ENCODE results near the gene MPPED1.
A peak's percentile ranks its signal among the peaks of the same experiment; 100 is the strongest.

The MPPED1 gene

DNA sequence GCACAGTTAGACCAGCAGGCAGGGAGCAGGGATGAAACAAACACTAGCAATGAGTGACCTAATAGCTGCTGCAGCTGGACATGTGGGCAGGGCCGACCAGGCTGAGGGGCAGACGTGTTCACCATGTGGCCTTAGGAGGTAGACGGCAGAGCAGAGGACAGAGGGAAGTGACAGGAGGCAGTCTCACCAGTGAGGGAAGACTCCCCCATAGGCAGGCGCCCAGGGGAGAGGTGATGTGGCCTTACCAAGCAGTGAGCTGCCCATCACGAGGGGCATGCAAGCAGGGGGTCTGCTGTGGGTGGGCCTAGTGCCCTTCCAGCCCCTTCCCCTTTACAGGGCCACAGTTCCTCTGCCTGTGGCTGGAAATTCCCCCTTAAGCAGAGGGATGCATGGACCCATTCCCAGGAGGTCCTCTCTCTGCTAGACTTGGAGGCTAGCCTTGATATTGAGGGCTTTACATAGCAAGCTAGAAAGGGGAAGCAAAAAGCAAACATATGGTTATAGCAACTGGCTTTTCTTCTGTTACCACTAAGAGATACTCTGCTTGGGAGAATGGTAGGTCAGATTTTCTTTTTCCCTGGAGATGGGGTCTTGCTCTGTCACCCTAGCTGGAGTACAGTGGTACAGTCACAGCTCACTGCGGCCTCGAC lies 67.6 kb downstream of the MPPED1 start:
- DNase-seq: no peak

DNA sequence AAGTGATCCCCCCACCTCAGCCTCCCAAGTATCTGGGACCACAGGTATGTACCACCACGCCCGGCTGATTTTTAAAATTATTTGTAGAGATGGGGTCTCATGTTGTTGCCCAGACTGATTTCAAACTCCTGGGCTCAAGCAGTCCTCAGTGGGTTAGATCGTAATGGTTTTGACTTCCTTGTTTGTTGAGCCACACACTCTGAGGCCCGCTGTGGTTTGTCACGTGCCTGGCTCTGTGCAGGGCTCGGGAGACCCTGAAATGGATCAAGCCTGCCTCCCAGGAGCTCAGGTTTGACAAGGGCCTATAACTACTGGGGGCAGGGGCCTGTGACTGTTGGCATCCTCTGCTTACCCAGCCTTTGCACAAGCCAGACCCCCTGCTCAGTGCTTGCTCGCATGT lies 68.1 kb downstream of the MPPED1 start:
- DNase-seq: peak; percentile 3

DNA sequence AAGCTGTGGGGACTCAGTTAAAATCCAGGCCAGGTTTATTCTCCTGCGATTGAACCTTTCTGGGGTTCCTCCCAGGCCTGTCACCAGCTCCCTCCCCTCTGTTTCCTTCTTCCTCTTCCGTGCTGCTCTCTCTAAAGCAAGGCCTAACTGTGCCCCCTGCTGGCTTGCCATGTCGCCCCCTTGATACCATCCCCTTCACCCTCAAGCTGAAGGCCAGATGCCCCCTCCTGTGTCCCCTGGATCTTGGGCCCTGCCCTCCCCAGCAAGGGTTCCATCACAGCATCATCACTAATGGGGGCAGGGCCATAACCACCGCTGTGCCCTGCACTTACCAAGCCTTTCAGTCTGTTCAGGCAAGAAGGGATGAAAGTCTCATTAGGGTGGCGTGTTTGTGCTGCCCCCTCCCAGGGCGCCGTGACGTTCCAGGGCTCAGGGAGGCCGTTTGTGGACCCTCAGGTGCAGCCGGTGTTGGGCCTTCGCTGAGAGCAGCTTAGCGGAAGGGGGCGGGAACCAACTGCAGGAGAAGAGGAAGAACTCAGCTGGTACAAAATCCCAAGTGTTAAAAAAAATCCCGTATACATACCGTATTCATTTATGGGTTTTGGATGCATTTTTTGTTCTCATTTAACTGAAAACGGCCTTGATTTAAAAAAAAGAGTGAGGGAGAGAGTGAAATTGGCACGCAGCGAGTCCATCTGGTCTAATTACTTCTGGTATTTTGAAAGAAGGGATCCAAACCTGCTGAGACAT lies 69.9 kb downstream of the MPPED1 start:
- DNase-seq: peak; percentile 22

DNA sequence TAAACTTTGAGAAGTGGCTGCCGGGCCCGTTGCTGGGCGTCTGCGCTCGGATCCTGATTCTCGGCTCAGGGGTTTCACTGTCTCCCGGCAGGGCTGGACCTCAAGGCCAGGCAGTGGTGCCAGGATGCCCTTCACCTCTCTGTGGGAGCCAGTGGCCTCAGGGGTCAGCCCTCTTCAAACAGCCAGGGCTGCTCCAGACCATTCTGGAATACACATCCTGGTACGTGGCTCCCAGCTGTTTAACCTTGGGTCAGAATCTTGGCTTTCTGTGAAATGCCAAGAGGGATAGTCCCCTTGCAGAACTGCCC lies 70.5 kb downstream of the MPPED1 start:
- DNase-seq: no peak

DNA sequence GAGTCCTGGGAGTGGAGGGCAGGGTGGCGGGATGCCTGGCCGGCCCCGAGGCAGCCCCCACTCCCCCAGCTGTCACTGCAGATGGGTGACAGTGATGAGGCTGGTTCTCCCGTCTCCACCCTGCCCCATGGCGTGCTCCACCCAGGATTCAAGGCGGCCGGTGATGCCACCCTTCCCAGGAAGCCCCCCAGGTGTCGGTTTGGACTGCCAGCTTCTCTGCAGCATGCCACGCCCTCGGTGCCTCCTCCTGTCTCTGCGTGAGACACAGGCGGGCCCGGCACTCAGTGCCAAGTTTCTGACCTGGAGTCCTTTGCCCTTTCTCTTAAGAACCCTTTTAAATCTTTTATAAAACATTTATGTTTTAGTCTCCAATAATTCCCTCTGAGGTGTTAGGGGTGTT lies 71.5 kb downstream of the MPPED1 start:
- DNase-seq: no peak

DNA sequence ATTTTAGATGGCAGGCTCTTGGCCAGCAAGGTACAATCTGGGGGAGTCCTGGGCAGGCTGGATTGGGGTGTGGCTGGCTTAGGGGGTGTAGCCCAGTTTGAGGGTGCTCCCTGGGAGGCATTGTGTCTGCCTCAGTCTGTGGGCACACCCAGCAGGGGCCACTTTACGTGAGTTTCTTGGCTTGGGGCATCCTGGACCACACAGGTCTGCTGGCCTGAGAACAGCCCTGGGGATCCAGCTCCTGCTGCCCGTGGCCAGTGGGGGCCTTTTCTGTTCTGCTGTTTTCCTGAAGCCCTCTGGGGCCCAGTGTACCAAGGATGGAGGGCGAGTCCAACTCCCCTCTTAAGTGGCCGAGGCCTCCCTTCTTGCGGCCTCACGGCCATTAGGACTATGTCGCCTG lies 71.9 kb downstream of the MPPED1 start:
- DNase-seq: no peak

DNA sequence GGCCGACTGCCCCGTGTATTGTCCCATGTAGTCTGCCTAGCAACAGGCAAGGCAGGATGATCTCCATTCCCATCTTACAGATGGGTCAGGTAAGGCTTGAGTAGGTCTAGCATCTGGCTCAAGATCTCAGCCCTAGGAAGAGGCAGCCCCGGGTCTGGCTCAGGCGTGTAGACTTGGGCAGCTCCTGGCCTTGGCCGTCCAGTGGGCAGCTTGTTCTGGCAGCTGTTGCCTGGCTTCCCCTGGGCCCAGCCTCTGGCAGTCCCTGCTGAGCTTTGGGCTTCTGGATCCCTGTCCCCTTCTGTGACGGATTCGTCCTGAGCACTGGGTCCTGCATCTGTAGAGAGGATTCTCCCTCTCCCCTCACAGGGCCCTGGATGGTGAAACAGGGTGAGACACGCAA lies 72.4 kb downstream of the MPPED1 start:
- DNase-seq: no peak

DNA sequence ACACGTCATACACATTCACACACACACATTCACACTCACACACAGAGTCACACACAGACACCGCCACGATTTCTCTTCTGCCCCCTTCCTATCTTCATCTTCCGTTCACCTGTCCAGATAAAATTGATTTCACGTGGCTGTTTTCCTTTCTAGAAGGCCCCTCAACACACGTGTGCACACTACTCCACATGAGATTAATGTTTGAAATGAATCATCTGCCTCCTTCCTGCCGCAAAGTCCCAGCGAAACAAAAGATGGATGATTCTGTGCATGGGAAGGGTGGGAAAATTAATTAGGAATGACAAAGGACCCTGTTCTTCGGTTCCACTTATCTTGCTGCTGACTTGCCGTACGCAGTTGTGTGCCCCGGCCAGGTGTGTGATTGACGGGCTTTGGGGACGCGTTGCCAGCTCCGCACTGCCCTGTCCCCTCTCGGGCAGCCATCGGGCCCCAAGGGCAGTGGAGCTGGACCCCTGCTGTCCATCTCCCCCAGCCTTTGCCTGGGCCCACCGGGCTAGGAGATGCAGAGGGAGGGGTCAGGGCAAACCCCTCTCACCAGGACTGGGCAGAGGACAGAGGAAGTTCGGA lies 73.8 kb downstream of the MPPED1 start:
- DNase-seq: no peak

DNA sequence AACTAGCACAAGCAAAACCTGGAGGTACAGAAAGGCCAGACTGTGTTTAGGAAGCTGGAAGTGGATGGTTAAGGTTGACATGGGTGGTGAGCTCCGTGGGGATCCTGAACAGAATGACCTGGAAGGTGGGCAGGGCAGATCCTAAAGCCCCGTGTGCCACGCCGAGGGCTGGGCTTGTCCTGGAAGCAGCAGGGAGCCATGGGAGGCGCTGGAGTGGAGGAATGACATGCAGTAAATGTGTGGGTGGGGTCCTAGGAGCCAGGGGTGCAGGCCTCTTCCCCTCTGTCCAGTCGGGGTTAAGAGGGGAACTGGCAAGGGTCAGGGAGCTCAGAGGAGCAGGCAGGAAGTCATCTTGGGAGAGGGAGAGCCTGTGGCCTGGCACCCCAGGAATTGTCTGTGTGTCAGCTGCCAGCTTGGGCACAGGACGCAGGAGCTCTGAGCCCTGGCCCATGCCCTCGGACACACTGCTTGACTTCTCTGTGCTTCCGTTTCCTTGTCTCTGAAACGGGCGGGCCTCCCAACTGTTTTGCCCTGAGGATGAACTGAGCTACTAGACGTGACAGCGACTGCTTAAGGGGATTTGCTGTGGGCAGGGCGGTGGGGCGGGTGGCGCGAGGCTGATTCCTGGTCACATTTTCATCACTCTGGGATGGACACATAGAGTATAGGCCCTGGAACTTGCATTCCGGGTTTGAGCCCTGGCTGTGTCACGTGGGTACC lies 75.7 kb downstream of the MPPED1 start:
- no peak for DNase-seq

DNA sequence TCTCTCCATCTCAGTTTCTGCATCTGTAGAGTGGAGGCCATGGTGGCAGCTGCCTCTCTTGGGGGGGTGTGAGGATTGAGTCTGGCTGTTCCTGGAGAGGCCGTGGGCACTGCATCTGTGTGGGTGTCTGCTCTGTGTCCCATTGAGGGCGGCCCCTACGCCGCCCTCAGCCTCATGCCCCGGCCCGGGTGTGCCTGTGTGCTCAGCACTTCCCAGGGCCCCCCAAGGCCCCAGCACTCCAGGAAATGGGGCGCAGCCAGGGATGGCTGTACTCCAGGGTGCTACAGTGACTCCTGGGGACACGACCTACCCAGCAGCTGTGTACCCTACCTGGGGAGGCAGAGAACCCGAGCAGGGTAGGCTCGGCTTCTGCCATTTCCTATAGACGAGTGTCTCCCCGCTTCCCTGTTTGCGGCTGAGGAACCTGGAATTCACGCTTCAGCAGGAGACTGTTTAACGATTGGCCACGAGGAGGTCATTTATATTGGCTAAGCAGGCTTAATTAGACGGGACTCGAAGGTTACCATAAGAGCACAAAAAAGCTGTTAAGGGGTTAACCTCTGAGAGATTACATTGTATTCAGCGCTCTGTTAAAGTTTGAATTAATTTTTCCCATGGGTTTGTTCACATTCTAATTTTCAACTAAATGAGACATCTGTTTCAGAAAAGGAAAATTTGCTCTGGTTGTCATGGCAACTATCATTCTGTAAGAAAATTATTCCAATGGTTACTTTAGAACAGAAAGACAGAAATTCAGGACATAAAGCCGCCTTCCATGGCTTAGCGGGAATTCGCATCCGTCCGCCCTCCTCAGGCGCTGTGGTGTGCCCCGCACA lies 76.4 kb downstream of the MPPED1 start:
- DNase-seq: no peak

DNA sequence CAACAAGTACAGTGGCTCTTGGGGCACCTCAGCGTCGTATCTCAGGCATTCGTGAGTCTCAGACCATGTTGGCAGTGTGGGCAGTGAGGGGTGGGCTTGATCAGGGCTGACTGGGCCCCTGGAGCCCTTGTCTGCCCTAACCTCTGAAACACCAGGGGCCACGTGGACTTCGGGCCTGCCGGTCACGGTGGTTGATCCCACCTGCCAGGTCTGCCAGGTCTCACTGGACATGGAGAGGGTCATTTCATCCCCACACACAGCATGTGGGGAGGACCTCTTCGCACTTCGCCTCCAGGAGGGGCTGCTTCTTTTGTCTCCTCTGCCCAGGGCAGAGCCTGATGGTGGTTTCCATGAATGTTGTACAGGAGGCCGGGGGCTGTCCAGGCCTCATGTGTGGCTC lies 77.1 kb downstream of the MPPED1 start:
- no peak for DNase-seq

DNA sequence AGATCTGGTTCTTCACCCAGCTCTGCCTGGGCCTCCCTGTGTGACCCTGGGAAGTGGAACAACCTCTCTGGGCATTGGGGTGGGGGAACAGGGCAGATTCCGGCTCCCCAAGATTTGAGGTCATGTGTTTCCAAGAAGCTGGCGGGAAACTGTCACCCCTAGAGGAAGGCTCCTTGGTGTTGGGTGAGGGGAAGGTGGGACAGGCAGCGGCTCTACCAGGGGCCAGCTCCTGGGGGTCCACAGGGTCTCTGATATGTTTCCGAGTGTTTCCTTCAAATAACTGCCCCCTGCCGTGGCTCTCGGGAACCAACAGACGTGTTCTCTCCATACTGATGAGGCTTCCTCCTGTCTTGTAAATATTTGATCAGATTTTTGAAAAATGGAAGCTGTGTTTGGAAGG lies 78.5 kb downstream of the MPPED1 start:
- no peak for DNase-seq

DNA sequence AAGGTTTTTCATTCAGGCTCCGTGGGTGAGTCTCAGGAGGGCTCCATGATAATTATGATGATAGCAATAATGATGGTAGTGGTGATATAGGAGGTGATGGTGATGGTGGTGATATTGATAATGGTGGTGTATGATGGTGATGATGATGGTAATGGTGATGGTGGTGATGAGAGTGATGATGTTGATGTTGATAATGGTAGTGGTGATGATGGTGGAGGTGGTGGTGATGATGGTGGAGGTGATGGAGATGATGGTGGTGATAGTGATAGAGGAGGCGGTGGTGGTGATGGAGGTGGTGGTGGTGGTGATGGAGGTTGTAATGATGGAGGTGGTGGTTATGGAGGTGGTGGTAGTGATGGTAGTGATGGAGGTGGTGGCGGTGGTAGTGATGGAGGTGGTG lies 79.4 kb downstream of the MPPED1 start:
- DNase-seq: no peak

DNA sequence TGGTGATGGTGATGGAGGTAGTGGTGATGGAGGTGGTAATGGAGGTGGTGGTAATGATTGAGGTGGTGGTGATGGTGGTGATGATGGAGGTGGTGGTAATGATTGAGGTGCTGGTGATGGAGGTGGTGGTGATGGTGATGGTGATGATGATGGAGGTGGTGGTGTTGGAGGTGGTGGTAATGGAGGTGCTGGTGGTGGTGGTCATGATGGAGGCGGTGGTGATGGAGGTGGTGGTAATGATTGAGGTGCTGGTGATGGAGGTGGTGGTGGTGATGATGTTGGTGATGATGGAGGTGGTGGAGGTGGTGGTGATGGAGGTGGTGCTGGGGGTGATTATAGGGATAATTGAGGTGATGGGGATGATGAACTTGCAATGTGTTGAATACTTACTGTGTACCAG lies 79.9 kb downstream of the MPPED1 start:
- no peak for DNase-seq

DNA sequence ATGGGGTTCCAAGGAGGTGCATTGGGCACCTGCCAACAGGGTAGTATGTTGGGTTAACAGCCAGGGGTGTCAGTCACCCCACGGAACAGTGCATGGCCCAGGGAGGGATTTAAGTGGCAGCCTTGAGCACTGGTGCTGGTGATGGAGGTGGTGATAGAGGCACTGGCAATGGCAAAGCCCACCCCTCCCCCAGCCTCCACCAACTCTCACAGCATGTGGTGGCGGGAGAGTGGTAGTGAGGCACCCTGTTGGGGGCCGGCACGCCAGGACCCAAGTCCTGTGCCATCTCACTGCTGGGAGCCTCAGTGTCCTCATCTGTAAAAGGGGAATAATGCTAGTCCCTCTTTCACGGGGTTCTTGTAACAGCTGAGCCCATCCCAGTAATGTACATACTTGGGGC lies 81.5 kb downstream of the MPPED1 start:
- no peak for DNase-seq

DNA sequence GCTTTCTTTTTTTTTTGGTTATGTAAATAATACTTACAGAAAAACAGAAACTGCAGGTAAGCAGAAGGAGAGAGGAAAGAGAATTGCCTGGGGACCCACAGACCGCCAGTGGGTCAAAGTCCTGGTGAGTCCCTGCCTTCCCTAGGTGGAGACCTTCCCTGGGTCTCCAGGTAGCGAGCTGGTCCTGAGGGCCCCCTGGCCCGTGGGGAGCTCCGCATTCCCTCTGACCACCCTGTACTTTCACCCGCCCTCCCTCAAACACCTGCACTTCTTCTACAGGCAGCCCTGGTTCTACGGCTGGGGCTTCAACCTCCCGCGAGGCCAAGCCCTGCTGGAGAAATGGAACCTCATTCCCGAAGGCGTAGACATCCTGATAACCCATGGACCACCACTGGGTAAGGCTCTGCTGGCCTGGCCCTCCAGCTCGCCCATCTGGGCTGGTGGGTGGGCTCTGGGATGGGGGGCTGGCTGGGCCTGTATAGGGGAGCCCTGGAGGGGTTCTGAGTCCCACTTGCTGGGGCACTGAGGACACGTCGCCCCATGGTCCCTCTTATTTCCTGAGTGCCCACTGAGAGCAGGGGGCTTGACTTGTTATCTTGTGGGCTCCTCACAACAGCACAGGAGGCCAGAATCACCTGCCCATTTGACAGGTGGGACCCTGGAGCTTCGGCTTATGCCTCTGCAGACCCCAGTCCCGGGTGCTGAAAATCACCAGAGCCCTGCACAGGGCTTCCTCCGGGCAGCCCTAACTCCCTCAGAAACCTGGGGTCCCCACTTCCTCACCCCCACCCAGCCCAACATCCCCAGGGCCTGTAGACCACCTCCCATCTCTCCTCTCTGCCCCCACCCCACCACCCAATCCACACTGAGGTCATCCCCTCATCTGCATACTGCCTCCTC lies 86.4 kb downstream of the MPPED1 start:
- DNase-seq: no peak

DNA sequence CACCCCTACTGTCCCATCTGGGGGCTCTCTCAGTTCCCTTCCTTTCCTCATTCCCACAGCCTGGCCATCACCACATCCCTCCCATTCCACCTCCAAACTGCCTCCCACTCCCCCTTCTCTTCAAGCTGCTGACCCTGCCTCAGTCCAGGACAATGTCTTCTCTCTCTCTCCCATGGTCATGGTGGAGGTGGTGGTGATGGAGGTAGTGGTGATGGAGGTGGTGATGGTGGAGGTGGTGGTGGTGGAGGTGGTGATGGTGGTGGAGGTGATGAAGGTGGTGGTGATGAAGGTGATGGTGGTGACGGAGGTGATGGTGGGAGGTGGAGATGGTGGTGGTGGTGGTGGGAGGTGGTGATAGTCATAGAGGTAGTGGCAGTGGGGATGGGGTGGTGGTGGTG lies 87.0 kb downstream of the MPPED1 start:
- no peak for DNase-seq

DNA sequence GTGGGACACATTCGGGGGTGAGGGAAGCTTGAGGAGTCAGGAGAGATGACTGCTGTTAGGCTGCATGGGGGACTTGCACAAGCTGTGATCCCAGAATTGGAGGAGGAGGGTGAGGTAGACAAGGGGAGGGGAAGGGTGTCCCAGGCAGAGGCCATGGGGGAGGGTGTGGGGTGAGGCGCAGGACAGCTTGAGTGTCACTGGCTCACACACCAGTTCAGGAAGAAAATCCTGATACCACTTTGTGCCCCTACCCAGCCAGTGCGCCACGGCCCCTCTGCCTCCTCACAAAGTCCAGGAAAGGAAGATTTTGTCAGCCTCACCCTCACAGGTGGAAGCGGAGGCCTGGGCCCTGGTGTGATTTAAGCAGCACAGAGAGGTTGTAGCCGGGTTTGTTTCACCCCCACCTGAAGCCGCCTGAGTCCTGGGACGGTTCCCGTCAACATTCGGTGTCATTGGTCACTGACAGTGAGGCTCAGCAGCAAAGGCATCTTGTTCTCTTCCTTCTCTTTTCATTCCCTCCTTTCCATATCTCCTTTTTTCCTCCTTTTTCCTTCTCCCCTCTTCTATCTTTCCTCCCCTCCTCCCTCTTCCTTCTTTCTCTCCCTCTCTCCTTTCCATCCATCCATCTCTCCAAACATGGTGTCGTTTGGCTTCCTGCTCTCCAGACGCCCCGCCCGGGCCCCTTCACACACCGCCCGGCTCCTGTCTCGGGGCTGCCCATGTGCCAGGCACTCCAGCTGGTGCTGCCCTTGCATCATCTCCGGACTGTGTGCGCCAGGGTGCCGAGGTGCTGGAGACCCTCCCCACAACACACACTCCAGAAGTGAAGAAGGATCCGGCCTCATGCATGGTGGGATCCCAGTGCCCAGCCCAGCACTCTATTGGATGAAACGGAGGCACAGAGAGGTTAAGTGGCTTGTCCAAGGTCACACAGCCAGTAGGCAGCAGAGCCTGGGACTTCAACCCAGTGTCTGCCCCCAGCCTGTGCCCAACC lies 89.3 kb downstream of the MPPED1 start:
- no peak for DNase-seq

DNA sequence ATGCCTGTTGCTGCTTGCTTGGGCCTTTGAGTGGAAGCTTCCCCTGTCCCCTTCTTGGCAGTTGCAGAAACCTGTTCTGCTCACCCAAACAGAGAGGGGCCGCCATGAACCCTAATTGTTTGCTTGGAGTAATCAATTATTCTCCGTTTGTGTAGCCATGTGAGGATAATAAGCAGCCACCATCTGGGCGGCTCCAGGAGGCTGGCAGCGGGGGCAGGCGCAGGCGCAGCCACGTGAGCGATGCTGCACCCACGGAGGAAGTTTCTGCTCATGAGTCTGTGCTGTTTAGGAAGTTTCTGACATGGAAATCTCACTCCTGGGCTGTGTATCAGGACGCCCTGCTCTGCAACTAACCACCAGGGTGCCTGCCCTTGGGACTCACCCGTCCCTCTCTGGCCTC lies 90.1 kb downstream of the MPPED1 start:
- DNase-seq: no peak

DNA sequence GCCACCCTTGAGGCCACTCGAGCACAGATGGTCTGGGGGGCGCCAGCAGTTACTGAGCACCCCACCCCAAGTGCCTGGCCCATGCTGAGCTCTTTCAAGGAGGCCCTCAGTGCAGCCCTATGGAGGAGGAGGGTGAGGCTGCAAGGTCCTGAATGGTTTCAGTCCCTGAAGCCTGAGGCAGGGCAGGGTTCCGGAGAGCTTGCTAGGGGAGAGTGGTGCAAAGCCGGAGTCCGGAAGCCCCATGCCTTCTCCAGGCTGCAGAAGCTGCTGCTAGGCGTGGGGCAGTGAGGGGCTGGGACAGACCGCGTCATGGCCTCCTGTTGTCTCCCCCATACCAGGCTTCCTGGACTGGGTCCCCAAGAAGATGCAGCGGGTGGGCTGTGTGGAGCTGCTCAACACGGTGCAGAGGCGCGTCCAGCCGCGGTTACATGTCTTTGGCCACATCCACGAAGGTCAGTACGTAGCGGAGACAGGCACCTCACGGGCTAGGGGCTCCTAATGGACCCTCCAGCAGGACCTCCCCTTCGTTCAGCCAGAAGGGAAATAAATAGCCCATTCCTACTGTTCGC lies 90.6 kb downstream of the MPPED1 start:
- DNase-seq: no peak

Measured in inflammatory macrophage treated with lipopolysaccharide for 4 hours (primary cell).